CD4-positive, alpha-beta T cell treated with Interferon alpha-2 for 1 hour (primary cell): ENCODE results near the gene ARGLU1.

ENCODE experiments used
- DNase-seq, 2 donors: peaks; one replicate each; pipeline ENCODE4 v3.0.0-alpha.2; 2020 to 2022

ARGLU1 gene

DNA sequence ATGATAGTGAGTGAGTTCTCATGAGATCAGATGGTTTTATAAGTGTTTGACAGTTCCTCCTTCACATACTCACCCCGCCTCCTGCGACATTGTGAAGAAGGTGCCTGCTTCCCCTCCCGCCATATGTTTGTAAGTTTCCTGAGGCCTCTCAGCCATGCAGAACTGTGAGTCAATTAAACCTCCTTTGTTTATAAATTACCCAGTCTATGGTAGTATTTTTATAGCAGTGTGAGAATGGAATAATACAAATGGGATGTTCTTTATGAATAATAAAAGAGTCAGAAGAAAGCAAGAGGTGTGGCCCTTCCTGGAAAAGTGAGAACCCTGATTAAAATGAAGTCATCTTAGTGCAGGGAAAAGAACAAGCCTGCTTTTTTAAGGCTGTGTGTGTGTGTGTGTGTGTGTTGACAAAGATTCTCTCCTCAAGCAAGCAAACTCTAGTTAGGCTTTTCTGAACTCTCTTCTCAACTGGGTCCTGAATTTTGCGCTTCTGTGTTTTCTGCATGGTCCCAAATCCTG, 18.8 kb upstream of the ARGLU1 start:
- no peak for DNase-seq

DNA sequence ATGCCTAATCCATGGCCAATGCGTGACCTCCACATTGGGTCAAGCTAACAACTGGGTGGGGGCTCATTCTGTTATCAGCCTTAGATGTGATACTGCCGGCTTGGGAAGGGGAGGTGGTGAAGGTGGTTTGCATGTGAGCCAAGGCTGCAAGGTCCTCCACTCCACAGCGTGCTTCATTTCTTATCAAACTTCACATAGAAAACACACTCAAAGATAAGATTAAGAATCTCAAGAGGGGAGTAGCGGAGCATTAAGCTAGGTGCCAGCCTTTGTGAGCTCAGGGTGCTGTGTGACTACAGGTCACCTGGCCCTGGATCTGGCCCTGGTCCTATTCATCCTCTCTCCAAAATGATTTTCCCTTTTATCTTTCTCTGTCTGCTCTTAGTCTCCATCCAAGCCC, 13.3 kb upstream of the ARGLU1 start:
- DNase-seq = no peak

DNA sequence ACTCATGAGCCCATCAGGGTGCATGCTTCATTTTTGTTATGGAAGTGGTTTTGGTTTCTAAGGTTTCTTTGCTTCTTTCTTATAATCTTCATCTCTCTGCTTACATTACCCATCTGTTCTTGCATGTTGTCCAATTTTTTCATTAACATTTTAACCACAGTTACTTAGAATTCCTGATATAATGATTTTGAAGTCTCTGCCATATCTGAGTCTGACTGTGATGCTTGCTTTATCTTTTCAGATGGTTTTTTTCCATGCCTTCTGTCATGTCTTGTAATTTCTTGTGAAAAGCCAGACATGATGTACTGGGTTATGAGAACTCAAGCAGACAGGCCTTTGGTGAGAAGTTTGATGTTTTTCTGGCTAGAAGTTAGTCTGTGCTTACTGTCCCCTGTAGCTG, 8.0 kb upstream of the ARGLU1 start:
- DNase-seq = no peak

DNA sequence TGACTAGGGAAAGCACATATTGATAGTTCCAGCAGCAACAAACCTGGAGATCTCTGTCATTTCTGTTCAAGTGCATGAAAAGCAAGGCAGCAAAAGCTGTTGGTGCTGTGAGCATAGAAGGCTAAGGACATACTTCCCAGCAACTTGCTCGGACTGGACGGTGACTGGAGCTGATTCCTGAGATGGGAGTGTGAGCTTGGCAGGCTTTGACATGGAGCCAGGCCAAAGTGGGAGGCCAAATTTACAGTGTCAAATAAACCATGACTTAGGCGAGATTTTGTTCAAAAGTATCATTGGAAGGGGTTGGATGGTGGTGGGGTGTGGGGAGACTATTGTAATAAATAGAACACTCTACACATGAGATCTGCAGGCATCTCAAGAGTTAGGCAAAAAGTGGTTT, 5.9 kb upstream of the ARGLU1 start:
- no peak for DNase-seq

DNA sequence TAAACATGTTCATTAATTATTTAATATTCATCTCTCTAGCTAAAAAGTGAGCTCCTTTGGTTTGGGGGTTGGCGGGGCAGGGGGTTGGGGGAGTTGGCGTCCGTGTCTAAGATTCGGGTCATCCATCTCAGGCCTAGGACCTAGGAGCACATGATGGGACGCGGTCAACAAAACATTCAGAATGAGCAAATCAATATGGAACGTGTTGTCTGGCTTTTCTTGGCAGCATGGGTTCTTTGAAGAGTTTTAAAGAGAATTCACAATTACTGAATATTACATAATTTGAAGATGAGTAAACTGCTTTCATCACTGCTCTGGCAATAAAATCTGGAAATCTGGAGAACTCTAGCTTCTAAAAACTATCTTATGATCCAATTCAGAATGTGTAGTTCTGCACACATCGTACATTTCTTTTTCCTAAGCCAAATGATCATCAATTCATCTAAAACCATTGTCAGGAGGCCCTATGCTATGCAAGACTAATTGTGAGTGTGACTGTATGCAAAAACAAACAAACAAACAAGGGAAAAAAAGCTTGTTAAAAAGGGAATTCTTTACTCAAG, 5.4 kb upstream of the ARGLU1 start:
- no peak for DNase-seq

DNA sequence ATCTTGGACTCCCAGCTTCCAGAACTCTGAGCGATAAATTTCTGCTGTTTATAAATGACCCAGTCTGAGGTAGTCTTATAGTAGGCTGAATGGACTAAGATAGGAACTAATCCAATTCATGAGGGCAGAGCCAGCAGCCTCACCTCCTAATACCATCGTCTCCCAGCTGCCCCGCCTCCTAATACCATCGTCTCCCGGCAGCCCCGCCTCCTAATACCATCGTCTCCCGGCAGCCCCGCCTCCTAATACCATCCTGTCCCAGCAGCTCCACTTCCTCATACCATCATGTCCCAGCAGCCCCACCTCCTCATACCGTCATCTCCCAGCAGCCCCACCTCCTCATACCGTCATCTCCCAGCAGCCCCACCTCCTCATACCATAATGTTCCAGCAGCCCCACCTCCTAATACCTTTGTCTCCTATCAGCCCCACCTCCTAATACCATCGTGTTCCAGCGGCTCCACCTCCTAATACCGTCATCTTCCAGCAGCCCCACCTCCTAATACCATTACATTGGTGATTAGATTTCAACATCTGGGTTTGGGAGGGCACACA, 2.4 kb upstream of the ARGLU1 start:
- DNase-seq = peak; percentile 91 to 95

DNA sequence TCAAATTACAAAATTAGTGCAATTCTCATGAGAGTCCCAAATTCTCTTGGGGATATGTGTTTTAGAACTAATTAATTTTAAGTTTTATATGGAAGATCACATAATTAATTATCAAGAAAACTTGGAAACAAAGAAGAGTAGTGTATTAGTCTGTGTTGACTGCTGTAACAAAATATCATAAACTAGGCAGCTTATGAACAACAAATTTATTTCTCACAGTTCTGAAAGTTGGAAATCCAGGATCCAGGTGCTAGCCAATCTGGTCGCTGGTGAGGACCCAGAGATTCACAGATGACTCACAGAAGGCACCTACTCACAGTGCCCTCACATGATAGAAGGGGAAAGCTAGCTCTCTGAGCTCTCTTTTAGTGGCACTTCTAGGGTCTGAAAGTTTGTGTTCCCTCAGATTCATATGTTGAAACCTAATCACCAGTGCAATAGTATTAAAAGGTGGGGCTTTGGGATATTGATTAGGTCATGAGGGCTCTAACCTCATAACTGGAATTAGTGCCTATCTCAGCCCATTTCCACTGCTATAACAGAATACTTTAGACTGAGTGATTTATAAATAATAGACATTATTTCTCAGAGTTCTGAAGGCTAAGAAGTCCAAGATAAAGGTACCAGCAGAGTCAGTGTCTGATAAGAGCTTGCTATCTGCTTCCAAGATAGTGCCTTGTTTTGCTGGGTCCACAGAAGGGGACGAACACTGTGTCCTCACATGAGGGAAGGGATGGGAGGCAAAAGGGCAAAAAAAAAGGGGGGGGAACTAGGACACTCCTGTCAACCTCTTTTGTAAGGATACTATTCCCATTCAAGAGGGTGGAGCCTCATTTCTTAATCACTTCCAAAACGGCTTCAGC, 1.5 kb upstream of the ARGLU1 start:
- DNase-seq = no peak

DNA sequence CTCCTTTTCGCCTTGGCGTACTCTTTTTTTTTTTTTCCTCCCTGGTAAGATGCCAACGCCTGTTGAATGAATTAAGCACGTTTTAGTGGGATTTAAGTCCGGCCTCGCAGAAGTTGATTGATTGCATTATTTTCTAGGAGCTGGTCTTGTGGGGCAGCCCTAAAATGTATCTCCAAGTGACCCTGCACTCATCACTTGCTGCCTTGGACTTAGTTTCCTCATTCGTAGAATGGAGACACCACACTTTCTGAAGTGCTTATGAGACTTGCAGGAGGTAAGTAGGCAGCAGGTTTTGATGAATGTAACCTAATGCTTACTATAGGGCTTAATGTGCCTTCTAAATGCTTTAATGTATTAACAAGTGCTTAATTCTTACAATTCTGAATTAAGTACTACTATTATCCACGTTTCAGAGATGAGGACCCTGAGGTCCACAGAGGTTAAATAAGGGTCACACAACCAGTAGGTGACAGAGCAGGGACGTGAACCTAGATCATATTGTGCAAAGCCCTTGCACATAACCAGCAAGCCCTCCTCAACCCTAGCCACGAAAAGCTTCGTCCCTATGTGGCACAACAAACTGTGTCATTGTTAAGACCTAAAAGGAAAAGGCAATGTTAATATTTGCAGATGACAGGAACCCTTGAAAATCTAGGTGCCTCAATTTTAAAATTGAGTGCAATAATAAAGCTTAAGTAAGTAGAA, 514 bp upstream of the ARGLU1 start:
- no peak for DNase-seq

DNA sequence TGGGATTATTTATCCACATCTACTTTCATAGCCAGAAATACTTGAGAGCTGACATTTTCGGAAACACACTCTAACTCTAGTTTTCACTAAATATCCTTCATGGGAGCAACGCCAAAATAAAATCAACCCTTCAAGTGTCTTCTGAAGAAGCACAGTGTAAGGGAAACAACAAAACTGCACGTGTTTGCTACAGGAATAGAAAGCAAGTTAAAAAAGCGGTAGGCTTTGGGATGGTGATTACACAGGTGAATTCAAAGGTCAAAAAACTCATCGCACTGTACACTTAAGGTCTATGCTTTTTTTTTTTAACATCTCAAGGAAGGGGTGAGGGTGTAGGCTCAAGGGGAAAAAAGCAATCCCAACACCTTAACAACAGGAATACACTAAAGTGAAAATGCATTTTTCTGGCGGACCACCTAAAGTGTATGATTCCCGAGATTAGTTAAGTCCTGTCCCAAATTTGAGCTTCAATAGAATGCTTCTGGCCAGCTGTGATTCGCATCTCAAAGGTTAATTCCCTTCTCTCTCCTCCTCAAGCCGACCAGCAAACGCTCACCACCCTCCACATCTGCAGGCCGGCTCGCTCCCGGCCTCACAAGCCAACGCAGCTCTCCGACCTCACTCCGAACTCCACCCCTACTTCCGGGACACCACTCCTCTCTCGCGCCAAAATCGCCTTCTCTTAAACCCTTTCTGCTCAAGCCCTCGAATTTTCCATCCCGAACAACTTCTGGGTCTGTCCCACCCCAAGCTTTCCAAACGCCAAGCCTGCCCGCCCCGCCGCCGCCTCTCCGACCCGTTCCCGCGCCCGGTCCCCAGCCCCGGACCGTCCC, 1.1 kb downstream of the ARGLU1 start:
- DNase-seq = peak; percentile 25 to 48

DNA sequence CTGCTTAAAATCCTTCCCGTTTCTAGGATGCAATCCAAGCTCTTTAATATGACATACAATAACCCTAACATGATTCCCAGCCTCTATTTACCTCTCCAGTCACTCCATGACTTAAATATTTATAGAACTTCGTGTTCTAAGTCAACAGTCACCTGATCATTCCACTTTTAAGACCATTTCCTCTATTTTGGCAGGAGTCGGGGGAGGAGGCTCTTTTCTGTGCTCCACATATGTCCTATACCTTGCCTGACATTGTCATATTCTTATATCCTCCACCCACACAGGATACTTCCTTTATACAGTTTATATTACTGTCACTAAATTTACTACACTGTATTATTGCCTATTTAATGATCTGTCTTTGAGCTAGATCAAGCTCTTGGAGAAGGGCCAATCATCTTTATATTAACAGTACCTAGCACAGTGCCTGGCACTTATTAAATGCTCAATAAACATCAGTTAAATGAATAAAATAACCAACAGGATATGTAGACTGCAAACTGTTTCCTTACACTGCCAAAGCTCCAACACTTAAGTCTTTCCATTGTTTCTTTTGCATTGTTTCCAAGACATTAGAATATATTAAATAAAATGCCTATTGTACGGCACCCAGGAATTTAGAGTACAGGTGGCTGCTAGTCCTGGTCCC, 2.7 kb downstream of the ARGLU1 start:
- DNase-seq = no peak

DNA sequence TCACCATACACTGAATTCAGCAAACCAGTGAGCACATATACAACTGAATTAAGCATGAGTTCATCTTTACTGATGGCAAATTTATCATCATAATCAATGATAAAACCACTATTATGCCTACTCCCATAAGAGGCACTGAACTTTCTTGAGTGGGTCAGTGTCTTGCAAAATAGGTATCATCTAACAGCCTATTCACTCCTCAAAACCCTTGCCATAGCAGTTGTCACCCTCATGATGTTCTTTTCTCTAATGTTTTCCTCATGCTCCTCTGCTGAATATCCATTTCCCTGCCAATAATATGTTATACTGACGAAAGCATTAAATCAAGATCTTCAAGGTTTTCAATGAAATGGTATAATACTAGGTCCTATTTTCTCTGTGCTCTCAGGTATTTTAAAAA, 5.6 kb downstream of the ARGLU1 start:
- no peak for DNase-seq

DNA sequence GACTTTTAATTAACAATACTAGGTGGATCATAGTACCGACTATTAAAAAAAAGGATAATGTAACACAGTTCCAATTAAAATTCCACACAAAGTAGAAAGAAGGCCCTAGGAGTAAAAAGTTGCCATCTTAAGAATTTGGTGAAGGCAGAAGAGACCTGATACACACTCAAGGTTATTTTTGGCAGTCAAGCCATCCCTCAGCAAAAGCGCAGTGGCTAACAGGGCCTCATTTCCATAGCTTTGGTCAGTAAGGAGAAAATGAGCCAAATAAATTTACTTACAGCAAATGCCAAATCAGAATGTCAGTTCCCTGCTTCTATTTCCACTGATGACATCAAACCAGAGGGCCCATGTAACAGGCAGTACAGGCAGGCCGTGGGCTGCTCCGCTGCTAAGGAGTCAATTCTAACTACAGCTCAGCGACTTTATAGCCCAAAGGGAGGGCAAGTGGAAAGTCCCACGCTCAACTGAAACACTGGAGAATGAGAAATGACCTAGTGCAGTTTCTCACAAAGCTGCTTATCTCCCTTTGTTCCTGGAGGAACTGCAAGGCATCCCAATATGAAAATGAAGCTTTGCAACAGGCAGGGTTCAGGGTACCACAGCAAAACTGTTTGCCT, 6.3 kb downstream of the ARGLU1 start:
- DNase-seq = peak in 1 of 2 donors; percentile 36

DNA sequence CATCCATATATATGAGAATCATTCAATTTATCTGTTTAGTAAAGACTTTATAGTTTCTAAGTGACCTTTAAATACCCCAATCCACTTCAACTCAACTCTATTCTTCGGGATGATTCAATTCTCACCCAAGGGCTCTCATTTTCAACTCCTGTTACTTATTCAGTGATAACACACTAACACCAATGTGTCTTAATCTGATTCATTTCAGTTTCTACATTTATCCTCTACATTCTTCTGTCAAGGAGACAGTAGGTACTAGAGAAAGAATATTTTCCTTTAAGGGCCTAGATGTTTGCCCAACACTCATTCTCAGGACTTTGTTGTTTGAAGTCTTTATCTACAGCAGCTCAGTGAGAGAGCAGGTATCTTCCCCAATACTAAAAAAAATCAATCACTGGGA, 7.1 kb downstream of the ARGLU1 start:
- no peak for DNase-seq

DNA sequence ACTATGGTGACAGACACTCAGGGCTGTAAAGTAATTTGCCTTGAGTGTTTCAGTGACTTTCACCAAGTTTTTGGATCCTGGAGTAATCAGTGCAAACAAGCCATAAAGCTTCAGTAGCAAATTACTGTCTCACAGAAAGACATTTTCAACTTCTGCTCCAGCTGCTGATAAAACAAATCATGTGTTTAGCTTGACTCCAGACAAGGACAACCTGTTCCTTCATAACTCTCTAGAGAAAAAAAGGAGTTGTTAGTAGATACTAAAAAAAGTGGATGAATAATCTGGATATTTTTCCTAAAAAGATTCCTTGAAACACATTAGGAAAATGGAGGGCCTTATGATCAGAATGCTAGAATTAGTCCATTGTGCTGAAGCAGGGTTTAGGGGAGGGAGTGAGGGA, 9.4 kb downstream of the ARGLU1 start:
- no peak for DNase-seq

DNA sequence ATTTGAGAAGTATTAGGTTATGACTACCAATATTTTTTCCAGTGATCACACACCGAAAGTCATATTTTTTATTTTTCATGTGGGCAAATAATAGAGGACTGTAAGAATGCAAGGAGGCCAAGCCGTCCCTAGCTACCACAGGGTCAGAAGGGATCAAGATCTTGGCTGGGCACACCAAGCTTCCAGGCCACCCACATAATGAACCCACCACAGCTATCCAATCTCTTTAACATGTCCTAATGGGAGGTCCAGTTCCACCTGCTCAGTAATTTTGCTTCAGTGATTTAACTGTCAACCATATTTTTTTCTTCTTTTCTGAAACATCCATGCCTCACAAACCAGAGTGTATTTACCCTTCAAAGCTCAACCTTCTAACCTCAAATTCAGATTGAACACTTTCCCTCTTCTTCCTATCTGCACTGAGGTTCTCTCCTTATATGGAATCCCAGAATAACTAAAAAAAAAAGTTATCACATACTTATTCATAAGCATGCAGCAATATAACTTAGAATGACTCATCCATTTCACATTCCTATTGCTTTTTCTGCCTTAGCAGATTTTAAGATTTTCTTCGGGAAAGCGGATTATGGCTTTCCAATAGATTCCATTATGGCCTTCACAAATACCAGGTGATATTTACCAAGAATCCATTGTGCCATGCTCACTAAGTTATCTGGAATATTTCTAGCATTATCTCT, 12.2 kb downstream of the ARGLU1 start:
- no peak for DNase-seq

DNA sequence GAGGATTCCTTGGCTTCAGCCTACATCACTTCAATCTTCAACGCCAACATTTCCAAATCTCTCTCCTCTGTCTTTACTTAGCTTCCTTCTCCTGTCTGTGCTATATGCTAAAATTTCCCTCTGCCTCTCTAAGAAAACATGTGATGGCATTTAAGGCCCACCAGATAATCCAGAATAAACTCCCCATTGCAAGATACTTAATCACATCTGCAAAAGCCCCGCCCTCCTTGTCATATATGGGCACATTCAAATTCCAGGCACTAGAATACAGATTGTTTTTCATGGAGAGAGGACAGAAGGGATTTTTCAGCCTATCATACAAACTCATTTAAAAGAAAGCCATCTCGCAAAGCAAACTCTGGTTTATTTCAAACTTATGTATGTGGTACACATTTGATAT, 16.2 kb downstream of the ARGLU1 start:
- DNase-seq = no peak

DNA sequence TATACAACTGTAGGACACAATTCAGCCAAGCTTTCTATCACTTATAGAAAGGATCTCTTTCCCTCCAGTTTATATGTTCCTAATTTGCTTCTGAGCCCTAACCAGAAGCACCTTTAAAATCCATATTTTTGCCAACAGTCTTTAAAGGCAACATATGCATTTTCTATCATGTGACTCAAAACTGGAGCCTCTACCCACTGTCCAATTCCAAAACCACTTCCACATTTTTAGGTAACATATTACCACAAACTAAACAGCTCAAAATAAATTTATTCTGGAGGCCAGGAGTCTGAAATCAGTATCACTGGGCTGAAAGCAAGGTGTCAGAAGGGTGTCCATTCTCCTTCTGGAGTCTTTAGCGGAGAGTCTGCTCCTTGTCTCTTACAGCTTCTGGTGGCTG, 16.6 kb downstream of the ARGLU1 start:
- DNase-seq = no peak

DNA sequence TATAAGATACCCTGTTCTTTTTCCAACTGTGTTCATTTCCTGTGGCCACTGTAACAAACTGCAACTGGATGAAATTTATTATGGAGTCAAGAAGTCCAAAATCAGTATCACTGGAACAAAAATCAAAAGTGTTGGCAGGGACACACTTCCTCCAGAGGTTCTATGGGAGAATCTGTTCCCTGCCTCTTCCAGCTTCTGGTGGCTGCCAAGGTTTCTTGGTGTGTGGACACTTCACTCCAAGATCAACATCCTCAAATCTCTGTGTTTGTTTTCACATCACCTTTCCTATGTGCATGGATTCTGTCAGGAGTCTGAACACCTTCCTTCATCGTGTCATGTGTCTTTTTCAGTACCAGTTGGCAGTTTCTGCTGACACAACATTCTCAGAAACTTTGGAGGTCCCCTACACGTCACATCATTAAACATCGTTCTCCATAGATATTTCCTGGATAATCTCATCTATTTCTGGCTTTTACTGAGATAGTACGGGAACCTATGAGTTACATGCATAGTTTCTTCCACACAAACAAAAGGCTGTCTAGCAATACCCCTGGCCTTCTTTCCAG, 17.3 kb downstream of the ARGLU1 start:
- no peak for DNase-seq

DNA sequence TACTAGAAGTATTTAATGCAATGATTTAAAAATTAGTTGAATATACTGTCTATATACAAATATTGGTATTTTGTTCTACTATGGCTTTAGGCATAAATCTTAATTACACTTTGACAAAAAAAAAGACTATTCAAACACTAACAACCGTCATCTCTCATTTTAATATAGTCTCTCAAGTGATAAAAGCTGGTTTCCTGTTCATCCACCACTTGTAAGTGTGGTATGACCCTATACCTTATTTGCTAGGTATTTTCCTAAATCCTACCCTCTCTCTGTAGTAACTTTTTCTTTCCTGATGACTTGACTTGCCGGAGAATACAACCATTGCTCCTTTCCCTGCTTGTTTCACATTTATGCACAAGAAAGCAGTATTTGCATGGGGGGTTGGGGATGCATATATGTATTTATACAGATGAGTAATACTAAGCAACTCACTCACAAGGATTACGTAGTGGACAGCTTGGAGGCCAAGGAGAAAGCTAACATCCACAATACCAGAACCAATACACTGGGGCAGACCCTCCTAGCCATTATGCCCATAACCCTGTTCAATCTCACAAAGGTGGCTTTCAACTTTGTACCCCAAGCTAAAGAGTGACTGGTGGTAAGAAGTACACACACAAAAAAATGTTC, 19.8 kb downstream of the ARGLU1 start:
- DNase-seq = no peak

DNA sequence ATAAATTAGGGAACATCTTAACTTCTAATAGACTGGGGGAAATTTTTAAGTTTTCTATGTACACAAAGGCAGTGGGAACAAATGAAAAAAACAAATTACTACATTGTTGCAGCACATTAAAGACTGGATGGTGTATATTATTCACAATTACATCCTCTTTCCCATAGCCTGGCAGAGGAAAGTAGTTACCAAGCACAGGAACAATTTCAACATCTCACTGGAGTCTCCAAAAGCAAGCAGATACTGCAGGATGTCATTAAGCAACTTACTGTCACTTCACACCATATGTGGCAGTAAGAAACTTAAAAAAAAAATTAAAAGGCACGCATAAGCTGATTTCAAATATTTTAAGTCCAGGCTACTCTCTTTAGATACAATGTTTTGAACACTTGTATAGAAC, 26.1 kb downstream of the ARGLU1 start:
- no peak for DNase-seq
